ENCODE results near the gene UBE2E2.

UBE2E2 gene

GRCh38 chr3:23399221-23399620 is 196.1 kb downstream of the UBE2E2 start:
- no peaks in the 10 kb centered on the region for H3K27me3 ChIP-seq
- TF ChIP-seq CTCF (IDR thresholded peaks at IDR 0.05), result no peak
- H3K9me3 ChIP-seq, result no peaks in the 10 kb centered on the region
- no peak overlapping the region for H3K4me3 ChIP-seq (ENCODE audit: low read depth in 1 of 2, low read length in 1 of 2)
- peaks cover 0 to 6% of the 10 kb centered on the region in 2 experiments for H3K4me1 ChIP-seq (ENCODE audit: control insufficient read depth in 1 of 2, insufficient read depth in 1 of 2, low read depth in 1 of 2, low read length in 1 of 2)
- no peaks in the 10 kb centered on the region for H3K36me3 ChIP-seq
- no peak overlapping the region for H3K27ac ChIP-seq

GRCh38 chr3:23402728-23403492 is 199.8 kb downstream of the UBE2E2 start:
- Histone ChIP-seq H3K27ac (no peak overlapping the region), H3K4me1 (ENCODE audit: control insufficient read depth in 1 of 2, insufficient read depth in 1 of 2, low read depth in 1 of 2, low read length in 1 of 2) (no peaks in the 10 kb centered on the region), H3K36me3 (no peaks in the 10 kb centered on the region), H3K9me3 (no peaks in the 10 kb centered on the region), H3K27me3 (no peaks in the 10 kb centered on the region), H3K4me3 (ENCODE audit: low read depth in 1 of 2, low read length in 1 of 2) (no peak overlapping the region)
- TF ChIP-seq CTCF (IDR thresholded peaks at IDR 0.05), result no peak

GRCh38 chr3:23404246-23404645 is 201.1 kb downstream of the UBE2E2 start:
- H3K27ac ChIP-seq, result no peak overlapping the region
- H3K4me3 ChIP-seq (ENCODE audit: low read depth in 1 of 2, low read length in 1 of 2), result no peak overlapping the region
- no peaks in the 10 kb centered on the region for H3K27me3 ChIP-seq
- no peaks in the 10 kb centered on the region for H3K9me3 ChIP-seq
- no peak for TF ChIP-seq CTCF (IDR thresholded peaks at IDR 0.05)
- H3K4me1 ChIP-seq (ENCODE audit: control insufficient read depth in 1 of 2, insufficient read depth in 1 of 2, low read depth in 1 of 2, low read length in 1 of 2), result no peaks in the 10 kb centered on the region
- H3K36me3 ChIP-seq, result no peaks in the 10 kb centered on the region

DNA sequence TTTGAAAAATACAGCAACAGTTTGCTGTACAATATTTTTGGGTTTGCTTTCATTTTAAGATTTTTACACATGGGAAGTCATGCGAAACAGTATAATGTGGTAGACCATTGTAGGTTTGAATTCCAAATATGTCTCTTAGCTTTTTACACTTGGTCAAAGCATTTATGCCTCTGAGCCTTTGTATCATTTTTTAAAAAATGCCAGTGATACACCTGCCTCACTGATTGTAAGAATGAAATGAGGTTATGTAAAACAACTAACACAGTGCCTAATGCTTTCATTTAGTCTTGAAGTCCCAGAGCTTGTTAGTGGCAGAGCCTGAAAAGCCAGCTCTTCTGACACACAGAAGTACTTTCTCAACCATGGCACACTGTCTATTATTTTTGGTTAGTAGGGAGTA is 202.0 kb downstream of the UBE2E2 start:
- Histone ChIP-seq H3K36me3 (no peaks in the 10 kb centered on the region), H3K27ac (no peak overlapping the region), H3K9me3 (no peaks in the 10 kb centered on the region), H3K4me1 (ENCODE audit: control insufficient read depth in 1 of 2, insufficient read depth in 1 of 2, low read depth in 1 of 2, low read length in 1 of 2) (no peaks in the 10 kb centered on the region), H3K4me3 (ENCODE audit: low read depth in 1 of 2, low read length in 1 of 2) (no peak overlapping the region), H3K27me3 (no peaks in the 10 kb centered on the region)
- TF ChIP-seq CTCF (IDR thresholded peaks at IDR 0.05), result no peak

DNA sequence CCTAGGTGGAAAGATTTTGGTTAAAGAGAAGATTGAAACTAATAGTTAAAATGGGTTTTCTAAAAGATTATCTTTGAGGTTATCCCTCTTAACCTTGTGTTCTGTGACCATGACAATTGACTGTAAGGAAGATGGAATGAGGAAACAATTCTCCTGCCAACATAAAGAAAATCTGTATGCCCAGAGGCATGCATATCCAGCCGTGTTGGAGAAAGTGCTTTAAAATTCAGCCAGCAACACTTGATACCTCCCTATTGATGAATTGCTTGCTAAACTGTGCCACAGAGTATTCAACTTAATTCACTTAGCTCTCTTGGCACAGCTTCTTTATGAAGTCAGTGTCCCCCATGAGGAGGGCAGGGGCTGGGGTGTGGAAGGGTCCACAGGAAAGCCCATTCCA is 203.5 kb downstream of the UBE2E2 start:
- no peaks in the 10 kb centered on the region for H3K9me3 ChIP-seq
- H3K27me3 ChIP-seq, result no peaks in the 10 kb centered on the region
- H3K4me3 ChIP-seq (ENCODE audit: low read depth in 1 of 2, low read length in 1 of 2), result no peak overlapping the region
- no peaks in the 10 kb centered on the region for H3K4me1 ChIP-seq (ENCODE audit: control insufficient read depth in 1 of 2, insufficient read depth in 1 of 2, low read depth in 1 of 2, low read length in 1 of 2)
- TF ChIP-seq CTCF (IDR thresholded peaks at IDR 0.05), result no peak
- no peak overlapping the region for H3K27ac ChIP-seq
- no peaks in the 10 kb centered on the region for H3K36me3 ChIP-seq

Data from neutrophil (primary cell).